Measurements from ENCODE around the gene ELK4.

DNA sequence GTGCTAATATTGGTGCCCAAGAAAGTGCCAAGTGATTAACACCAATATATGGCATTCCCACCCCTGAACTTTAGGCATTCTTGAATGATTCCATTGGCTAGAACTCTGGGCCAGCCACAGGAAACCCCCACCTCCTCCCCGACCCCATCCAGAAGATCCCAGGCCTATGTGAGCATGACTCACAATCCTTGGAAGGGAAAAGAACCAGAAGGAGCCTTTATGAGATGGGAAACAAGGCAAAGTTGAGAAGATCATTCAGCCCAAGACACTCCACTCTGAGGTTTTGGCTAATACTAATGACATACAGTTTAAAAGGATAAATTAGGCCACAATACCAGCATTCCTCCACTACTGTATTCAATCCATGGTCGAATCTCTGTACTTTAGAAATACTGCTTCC lies 21.8 kb downstream of the ELK4 start:
- TF ChIP-seq, protein P1, sequence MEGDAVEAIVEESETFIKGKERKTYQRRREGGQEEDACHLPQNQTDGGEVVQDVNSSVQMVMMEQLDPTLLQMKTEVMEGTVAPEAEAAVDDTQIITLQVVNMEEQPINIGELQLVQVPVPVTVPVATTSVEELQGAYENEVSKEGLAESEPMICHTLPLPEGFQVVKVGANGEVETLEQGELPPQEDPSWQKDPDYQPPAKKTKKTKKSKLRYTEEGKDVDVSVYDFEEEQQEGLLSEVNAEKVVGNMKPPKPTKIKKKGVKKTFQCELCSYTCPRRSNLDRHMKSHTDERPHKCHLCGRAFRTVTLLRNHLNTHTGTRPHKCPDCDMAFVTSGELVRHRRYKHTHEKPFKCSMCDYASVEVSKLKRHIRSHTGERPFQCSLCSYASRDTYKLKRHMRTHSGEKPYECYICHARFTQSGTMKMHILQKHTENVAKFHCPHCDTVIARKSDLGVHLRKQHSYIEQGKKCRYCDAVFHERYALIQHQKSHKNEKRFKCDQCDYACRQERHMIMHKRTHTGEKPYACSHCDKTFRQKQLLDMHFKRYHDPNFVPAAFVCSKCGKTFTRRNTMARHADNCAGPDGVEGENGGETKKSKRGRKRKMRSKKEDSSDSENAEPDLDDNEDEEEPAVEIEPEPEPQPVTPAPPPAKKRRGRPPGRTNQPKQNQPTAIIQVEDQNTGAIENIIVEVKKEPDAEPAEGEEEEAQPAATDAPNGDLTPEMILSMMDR (IDR thresholded peaks at IDR 0.05): no peak
- TF ChIP-seq POLR2A (IDR thresholded peaks at IDR 0.05): no peak
